Breast epithelium (tissue), 4 donors: ENCODE data around the gene GUCD1. TPM values are rescaled to one million over a fixed set of nuclear protein-coding genes. Genes with fewer than 3 reads are reported as not detected.

Source experiments
- DNase-seq, 2 donors: peaks; one replicate each; pipeline ENCODE4 v3.0.0-alpha.2; 2019; ENCODE audit warnings: low spot score in 2 of 2
- H3K27ac ChIP-seq, 2 donors: fragments of 200-600 bp; sonication (generic) in 1 of 2; one replicate each; pipeline ENCODE4 v1.5.1; 2016 to 2019; ENCODE audit warnings: mild to moderate bottlenecking in 1 of 2
- H3K27me3 ChIP-seq, 2 donors: fragments of 200-600 bp; sonication (generic) in 1 of 2; one replicate each; pipeline versions ENCODE4 v1.5.1 to v1.6.0; 2017 to 2019; ENCODE audit warnings: control low read depth in 1 of 2, mild to moderate bottlenecking in 1 of 2
- H3K36me3 ChIP-seq: fragments of 200-600 bp; one replicate; pipeline ENCODE4 v1.5.1; 2019
- H3K4me1 ChIP-seq, 2 donors: fragments of 200-600 bp; sonication (generic); one replicate each; pipeline ENCODE4 v1.5.1; 2016 to 2019; ENCODE audit warnings: control low read depth in 1 of 2
- H3K4me3 ChIP-seq, 3 donors: fragments of 200-600 bp; sonication (generic); 1 replicate in 2 of 3; 2 replicates in 1 of 3; pipeline ENCODE4 v1.5.1; 2016 to 2019; ENCODE audit warnings: mild to moderate bottlenecking in 3 of 3, moderate library complexity in 2 of 3
- H3K9me3 ChIP-seq, 2 donors: fragments of 200-600 bp; sonication (generic) in 1 of 2; one replicate each; pipeline ENCODE4 v1.5.1; 2016 to 2019; ENCODE audit warnings: control low read depth in 1 of 2
- POLR2A ChIP-seq: fragments of 450-650 bp; IDR thresholded peaks from one replicate; pipeline ENCODE4 v1.6.1; 2016; ENCODE audit warnings: antibody characterized with exemption, mild to moderate bottlenecking, moderate library complexity
- POLR2AphosphoS5 ChIP-seq, 3 donors: sonication (generic); formaldehyde crosslinking; IDR thresholded peaks; one replicate each; pipeline ENCODE4 v1.6.1; 2017; ENCODE audit warnings: antibody characterized with exemption in 3 of 3
- intact Hi-C: fragments of 100-400 bp; cut with DNase I; formaldehyde crosslinking; loops from one replicate; pipeline ENCODE4 v1.15.1; 2023; ENCODE audit warnings: low total_unique reads
- total RNA-seq, 3 donors: library from RNA; depleted of rRNA; stranded (reverse); fragments of >200 nt; gene quantifications; one replicate each; pipeline ENCODE4 v1.1.0, GENCODE V29; 2016
- TF ChIP-seq, protein P1 (sequence below), 3 donors: fragments of 450-650 bp; IDR thresholded peaks; one replicate each; pipeline ENCODE4 v1.5.1; 2016 to 2017; ENCODE audit warnings: antibody characterized with exemption in 3 of 3, mild to moderate bottlenecking in 3 of 3, moderate library complexity in 3 of 3

The GUCD1 gene
- total RNA-seq, 3 donors from 2014 or later: 89.6 to 177 (median 91.4) TPM

DNA sequence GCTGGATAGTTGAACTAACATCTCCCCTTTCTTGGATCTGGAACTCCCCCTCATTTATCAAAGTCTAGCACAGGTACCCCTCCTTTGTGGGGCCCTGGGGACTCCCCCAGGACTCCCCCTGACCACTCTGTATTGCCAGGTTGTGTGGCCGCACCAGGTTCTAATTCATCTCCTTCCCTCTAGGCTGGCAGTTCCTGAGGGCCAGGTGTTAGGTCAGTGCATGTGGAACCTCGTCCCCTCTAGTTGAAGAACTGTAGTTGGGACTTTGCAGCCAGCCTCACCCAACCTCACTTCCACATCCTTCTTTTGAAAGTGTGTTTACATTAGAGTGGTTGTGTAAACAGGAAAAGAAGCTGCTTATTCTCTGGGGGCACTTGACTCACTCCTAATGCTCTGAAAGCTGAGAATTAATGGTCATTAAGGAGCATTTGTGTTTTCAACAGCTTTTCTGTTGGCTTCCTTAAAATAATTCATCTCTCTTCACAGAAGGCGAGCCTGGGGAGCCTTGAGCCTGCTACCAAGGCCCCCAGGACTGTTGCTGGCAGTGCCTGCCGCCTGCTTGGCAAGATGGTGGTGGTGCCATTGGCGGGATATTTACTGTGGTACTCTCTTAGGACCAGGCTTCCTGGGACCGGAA is 48.0 kb downstream of the GUCD1 start:
- no peak overlapping the region for H3K27ac ChIP-seq
- no peak for DNase-seq
- H3K27me3 ChIP-seq: no peaks in the 10 kb centered on the region
- no peaks in the 10 kb centered on the region for H3K36me3 ChIP-seq
- no peaks in the 10 kb centered on the region for H3K4me1 ChIP-seq
- no peaks in the 10 kb centered on the region for H3K9me3 ChIP-seq
- intact Hi-C loops: loop anchor here (2.0 kb wide), 1 partner anchor 34 kb away; no protein-coding TSS in a partner anchor
- TF ChIP-seq, protein P1, sequence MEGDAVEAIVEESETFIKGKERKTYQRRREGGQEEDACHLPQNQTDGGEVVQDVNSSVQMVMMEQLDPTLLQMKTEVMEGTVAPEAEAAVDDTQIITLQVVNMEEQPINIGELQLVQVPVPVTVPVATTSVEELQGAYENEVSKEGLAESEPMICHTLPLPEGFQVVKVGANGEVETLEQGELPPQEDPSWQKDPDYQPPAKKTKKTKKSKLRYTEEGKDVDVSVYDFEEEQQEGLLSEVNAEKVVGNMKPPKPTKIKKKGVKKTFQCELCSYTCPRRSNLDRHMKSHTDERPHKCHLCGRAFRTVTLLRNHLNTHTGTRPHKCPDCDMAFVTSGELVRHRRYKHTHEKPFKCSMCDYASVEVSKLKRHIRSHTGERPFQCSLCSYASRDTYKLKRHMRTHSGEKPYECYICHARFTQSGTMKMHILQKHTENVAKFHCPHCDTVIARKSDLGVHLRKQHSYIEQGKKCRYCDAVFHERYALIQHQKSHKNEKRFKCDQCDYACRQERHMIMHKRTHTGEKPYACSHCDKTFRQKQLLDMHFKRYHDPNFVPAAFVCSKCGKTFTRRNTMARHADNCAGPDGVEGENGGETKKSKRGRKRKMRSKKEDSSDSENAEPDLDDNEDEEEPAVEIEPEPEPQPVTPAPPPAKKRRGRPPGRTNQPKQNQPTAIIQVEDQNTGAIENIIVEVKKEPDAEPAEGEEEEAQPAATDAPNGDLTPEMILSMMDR (IDR thresholded peaks at IDR 0.05): no peak
- no peak for TF ChIP-seq POLR2AphosphoS5 (IDR thresholded peaks at IDR 0.05)
- no peak for TF ChIP-seq POLR2A
- no peak overlapping the region for H3K4me3 ChIP-seq

DNA sequence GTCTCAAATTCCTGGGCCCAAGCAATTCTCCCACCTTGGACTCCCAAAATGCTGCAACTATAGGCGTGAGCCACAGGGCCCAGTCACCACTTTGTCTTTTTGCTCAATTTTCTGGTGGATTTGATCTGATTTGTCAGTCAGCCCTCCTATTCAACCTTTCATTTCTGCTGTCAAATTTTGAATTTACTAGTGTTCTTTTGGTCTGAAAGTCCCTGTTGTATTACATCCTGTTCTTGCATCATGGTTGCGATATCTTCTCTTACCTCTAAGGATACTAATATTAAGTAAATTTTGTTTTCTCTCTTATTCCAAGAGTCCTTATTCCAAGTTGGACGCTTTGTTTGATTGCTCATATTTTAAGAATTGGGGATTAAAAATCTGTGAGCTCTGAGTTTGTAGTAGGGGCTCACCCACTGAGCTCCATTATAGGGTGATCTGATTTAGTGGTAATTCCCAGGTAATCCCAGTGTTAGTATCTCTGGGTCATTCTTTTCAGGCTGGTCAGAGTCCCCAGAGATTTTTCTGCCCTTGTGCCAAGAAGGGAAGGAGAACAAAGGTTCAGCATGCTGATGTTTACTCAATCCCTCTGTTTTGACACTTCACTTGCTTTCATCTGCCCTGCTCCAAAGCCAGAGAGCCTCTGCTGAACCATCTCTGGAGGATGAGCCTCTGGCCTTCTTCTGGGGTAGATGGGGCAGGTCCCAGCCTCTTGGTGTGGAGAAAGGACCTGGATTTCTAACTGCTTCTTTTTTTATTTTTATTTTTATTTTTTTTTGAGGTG is 49.8 kb downstream of the GUCD1 start:
- H3K27ac ChIP-seq: no peak overlapping the region
- intact Hi-C loops: no loop called here
- H3K27me3 ChIP-seq: no peaks in the 10 kb centered on the region
- no peaks in the 10 kb centered on the region for H3K36me3 ChIP-seq
- no peaks in the 10 kb centered on the region for H3K4me1 ChIP-seq
- no peak for DNase-seq
- H3K4me3 ChIP-seq: no peak overlapping the region
- no peaks in the 10 kb centered on the region for H3K9me3 ChIP-seq
- TF ChIP-seq, protein P1 (IDR thresholded peaks at IDR 0.05): no peak
- TF ChIP-seq POLR2A (no peak), POLR2AphosphoS5 (IDR thresholded peaks at IDR 0.05) (no peak)

DNA sequence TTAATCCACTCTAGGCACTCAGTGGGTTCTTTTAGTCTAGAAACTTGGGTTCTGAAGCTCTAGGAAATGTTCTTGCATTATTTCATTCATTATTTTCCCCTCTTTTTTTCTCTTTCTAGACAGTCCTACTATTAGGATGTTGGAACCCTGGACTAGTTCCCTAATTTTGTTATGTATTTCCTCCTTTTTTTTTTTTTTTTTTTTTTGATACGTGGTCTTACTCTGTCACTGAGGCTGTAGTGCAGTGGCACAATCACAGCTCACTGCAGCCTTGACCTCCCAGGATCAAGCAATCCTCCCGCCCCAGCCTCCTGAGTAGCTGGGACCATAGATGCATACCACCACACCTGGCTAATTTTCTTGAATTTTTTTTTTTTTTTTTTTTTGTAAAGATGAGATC is 50.4 kb downstream of the GUCD1 start:
- H3K27ac ChIP-seq: no peak overlapping the region
- no peaks in the 10 kb centered on the region for H3K4me1 ChIP-seq
- no peak for TF ChIP-seq POLR2AphosphoS5 (IDR thresholded peaks at IDR 0.05)
- TF ChIP-seq POLR2A: no peak
- TF ChIP-seq, protein P1 (IDR thresholded peaks at IDR 0.05): no peak
- no peaks in the 10 kb centered on the region for H3K27me3 ChIP-seq
- H3K9me3 ChIP-seq: no peaks in the 10 kb centered on the region
- no peak overlapping the region for H3K4me3 ChIP-seq
- intact Hi-C loops: no loop called here
- no peak for DNase-seq
- H3K36me3 ChIP-seq: no peaks in the 10 kb centered on the region

DNA sequence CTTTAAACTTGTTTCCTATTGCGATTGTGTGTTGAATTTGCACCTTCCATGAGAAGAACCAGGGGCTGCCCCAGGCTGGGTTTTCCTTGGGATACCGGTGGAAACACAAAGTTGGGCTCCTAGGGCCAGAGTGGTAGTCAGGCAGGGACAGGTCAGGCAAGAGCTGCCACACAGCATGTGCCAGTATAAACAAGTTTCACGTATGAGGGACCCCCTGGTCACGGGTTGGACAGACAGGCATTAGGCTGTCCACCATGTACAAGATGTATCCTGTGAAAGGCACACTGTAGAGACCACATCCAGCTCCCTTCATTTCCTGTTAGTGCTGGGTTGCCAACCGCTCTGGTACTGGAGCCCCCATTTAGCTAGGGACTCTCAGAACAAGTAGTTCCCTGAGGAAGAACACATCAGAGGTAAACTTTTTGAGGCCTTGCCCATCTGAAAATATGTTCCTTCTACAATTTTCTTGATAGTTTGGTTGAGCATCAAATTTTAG is 51.0 kb downstream of the GUCD1 start:
- intact Hi-C loops: no loop called here
- H3K4me1 ChIP-seq: no peaks in the 10 kb centered on the region
- no peaks in the 10 kb centered on the region for H3K27me3 ChIP-seq
- H3K9me3 ChIP-seq: no peaks in the 10 kb centered on the region
- H3K36me3 ChIP-seq: no peaks in the 10 kb centered on the region
- DNase-seq: no peak
- H3K4me3 ChIP-seq: no peak overlapping the region
- H3K27ac ChIP-seq: no peak overlapping the region
- TF ChIP-seq POLR2AphosphoS5 (IDR thresholded peaks at IDR 0.05): no peak
- TF ChIP-seq, protein P1 (IDR thresholded peaks at IDR 0.05): no peak
- TF ChIP-seq POLR2A: no peak
